Measurements from ENCODE around the gene THBS2. TPM values are rescaled to one million over a fixed set of nuclear protein-coding genes. Genes with fewer than 3 reads are reported as not detected.

Gene THBS2
- total RNA-seq, 1 experiment from 2014 or later = 0.39 TPM

- TF ChIP-seq EZH2 (IDR thresholded peaks at IDR 0.05) (no peak), SRF (IDR thresholded peaks at IDR 0.05; ENCODE audit: low read depth) (no peak), CBX3 (IDR thresholded peaks at IDR 0.05; ENCODE audit: low read depth) (no peak), ZBTB33 (IDR thresholded peaks at IDR 0.05; ENCODE audit: extremely low read depth, insufficient replicate concordance, low read length) (no peak), ELF1 (IDR thresholded peaks at IDR 0.05; ENCODE audit: borderline replicate concordance, low read depth) (no peak)
Observed at GRCh38 chr6:169212897-169213813, 40.5 kb downstream of the THBS2 start (continued).

- Histone ChIP-seq H3K9ac (ENCODE audit: low read length) (no peak overlapping the region), H2AFZ (ENCODE audit: low read depth, low read length, poor library complexity, severe bottlenecking) (peak overlapping the region; percentile 93)
Observed at GRCh38 chr6:169212436-169212835, 41.2 kb downstream of the THBS2 start.

More at GRCh38 chr6:169212436-169212835, 41.2 kb downstream of the THBS2 start:
- Histone ChIP-seq H3K27ac (ENCODE audit: low read depth, low read length) (no peak overlapping the region), H3K9me2 (ENCODE audit: insufficient read depth) (no peaks in the 10 kb centered on the region), H3K79me2 (ENCODE audit: insufficient read depth, low read length) (no peaks in the 10 kb centered on the region), H3K4me2 (ENCODE audit: low read length) (peak overlapping the region; percentile 73), H3K4me3 (replicated peaks in 1 of 2; ENCODE audit: low read depth in 1 of 2, low read length in 2 of 2) (peak overlapping the region; percentile 17 to 51; a peak in 3 of 4 replicates), H3K36me3 (ENCODE audit: control insufficient read depth in 1 of 2, insufficient read depth in 2 of 2, low read length in 2 of 2) (no peaks in the 10 kb centered on the region), H3K9me3 (ENCODE audit: control insufficient read depth in 1 of 2, insufficient read depth in 1 of 2, low read depth in 1 of 2, low read length in 2 of 2) (no peaks in the 10 kb centered on the region), H3K4me1 (ENCODE audit: control insufficient read depth in 1 of 2, insufficient read depth in 2 of 2, low read length in 2 of 2) (peaks cover 2 to 12% of the 10 kb centered on the region in 2 experiments; a peak in 3 of 4 replicates), H3K27me3 (ENCODE audit: insufficient read depth, low read length) (no peaks in the 10 kb centered on the region), H4K20me1 (ENCODE audit: insufficient read depth) (no peaks in the 10 kb centered on the region)
- intact Hi-C loops (cut with micrococcal nuclease) = no loop called here
- ChIA-PET RAD21 (ENCODE audit: low non-redundant PET in 1 of 2, low total read pairs in 2 of 2, uncharacterized antibody in 2 of 2, unreplicated experiment in 2 of 2) (no interaction called here), CTCF (no interaction called here), POLR2A (no interaction called here)
- BruUV-seq (replicated peaks) = no TSS peak
- no peak for ATAC-seq
- DNase-seq (ENCODE audit: low read depth, low spot score) = no peak
- no peak for TF ChIP-seq EGR1 (IDR thresholded peaks at IDR 0.05; ENCODE audit: low read depth)
- TF ChIP-seq ATF3 (IDR thresholded peaks at IDR 0.05) = no peak
- no peak for TF ChIP-seq SRF (IDR thresholded peaks at IDR 0.05; ENCODE audit: low read depth)
- no peak for TF ChIP-seq ZNF274 (IDR thresholded peaks at IDR 0.05; ENCODE audit: low read depth, low read length)
- TF ChIP-seq SP1 (IDR thresholded peaks at IDR 0.05; ENCODE audit: low read depth) = no peak
- TF ChIP-seq CBX3 (IDR thresholded peaks at IDR 0.05; ENCODE audit: low read depth) = no peak
- no peak for TF ChIP-seq CTCF (IDR thresholded peaks at IDR 0.05 in 2 of 3, conservative IDR thresholded peaks at IDR 0.05 in 1 of 3; ENCODE audit: borderline replicate concordance in 1 of 3, insufficient read depth in 1 of 3, low read depth in 2 of 3, low read length in 2 of 3)
- TF ChIP-seq REST (IDR thresholded peaks at IDR 0.05; ENCODE audit: low read depth) = no peak
- TF ChIP-seq ELF1 (IDR thresholded peaks at IDR 0.05; ENCODE audit: borderline replicate concordance, low read depth) = no peak
- TF ChIP-seq RAD21 (IDR thresholded peaks at IDR 0.05; ENCODE audit: low read depth) = no peak
- TF ChIP-seq POLR2AphosphoS5 (IDR thresholded peaks at IDR 0.05; ENCODE audit: low read depth, low read length) = no peak
- no peak for TF ChIP-seq SIN3A (IDR thresholded peaks at IDR 0.05; ENCODE audit: low read depth)
- TF ChIP-seq CEBPB (IDR thresholded peaks at IDR 0.05; ENCODE audit: low read depth) = no peak
- no peak for TF ChIP-seq MAX (IDR thresholded peaks at IDR 0.05)
- TF ChIP-seq EZH2 (IDR thresholded peaks at IDR 0.05) = no peak

Data from HCT116 (cell line).